ENCODE data around the gene ALDH1L2.

DNA sequence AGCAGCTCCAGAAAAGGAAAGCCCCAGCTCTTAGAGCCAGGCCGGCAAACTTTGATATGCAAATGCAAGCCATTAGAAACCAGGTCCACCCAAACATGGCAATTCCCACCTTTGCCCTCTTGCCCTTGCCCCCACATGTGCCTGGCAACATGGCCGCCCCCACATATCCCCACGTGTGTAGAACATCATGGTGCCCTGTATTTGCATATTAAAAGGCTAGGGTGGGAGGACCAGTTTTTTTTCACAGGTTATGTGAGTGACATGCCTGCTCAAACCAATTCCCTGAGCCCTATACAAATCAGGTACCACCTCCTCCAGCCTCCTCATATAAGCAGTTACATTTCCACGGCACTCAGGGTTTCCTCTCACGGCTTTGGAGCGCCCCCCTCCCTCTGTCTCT lies 6.1 kb upstream of the ALDH1L2 start:
- no peak for TF ChIP-seq POLR2AphosphoS5 (IDR thresholded peaks at IDR 0.05; ENCODE audit: insufficient read depth in 1 of 2, low read depth in 1 of 2)
- TF ChIP-seq, protein P1, sequence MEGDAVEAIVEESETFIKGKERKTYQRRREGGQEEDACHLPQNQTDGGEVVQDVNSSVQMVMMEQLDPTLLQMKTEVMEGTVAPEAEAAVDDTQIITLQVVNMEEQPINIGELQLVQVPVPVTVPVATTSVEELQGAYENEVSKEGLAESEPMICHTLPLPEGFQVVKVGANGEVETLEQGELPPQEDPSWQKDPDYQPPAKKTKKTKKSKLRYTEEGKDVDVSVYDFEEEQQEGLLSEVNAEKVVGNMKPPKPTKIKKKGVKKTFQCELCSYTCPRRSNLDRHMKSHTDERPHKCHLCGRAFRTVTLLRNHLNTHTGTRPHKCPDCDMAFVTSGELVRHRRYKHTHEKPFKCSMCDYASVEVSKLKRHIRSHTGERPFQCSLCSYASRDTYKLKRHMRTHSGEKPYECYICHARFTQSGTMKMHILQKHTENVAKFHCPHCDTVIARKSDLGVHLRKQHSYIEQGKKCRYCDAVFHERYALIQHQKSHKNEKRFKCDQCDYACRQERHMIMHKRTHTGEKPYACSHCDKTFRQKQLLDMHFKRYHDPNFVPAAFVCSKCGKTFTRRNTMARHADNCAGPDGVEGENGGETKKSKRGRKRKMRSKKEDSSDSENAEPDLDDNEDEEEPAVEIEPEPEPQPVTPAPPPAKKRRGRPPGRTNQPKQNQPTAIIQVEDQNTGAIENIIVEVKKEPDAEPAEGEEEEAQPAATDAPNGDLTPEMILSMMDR (IDR thresholded peaks at IDR 0.05) = no peak

Measured in vagina (tissue), 2 donors.